WTC11 (cell line): Measurements from ENCODE around the gene LARGE1. TPM values are rescaled to one million over a fixed set of nuclear protein-coding genes. Genes with fewer than 3 reads are reported as not detected.

Experiments used
- ATAC-seq: fragments of 200-7000 bp; cut with Tn5 transposase; 2 replicates; pipeline ENCODE4 v1.10.0; 2021; ENCODE audit warnings: mild to moderate bottlenecking, moderate library complexity
- CTCF ChIA-PET: fragments of 300-600 bp; sonication (Branson Sonifier 250); formaldehyde crosslinking; loops from one replicate; lab custom pipeline; 2021; ENCODE audit warnings: antibody characterized with exemption; lab: Charles Lee
- POLR2A ChIA-PET: fragments of 350-600 bp; sonication (Branson Sonifier 250); formaldehyde crosslinking; loops from one replicate; lab custom pipeline; 2021; ENCODE audit warnings: antibody characterized with exemption; lab: Charles Lee
- DNase-seq: peaks from one replicate; pipeline ENCODE4 v3.0.0; 2021; ENCODE audit warnings: low spot score
- H3K27ac Mint-ChIP-seq: 2 replicates; pipeline ENCODE4 v1.8.0; 2021; ENCODE audit warnings: mixed read lengths
- H3K27me3 Mint-ChIP-seq: 2 replicates; pipeline ENCODE4 v1.8.0; 2021; ENCODE audit warnings: low read depth, mild to moderate bottlenecking, moderate library complexity, mixed read lengths
- H3K36me3 Mint-ChIP-seq: 2 replicates; pipeline ENCODE4 v1.8.0; 2021; ENCODE audit warnings: mixed read lengths
- H3K4me1 Mint-ChIP-seq: 2 replicates; pipeline ENCODE4 v1.8.0; 2022; ENCODE audit warnings: mixed read lengths
- H3K4me3 Mint-ChIP-seq: 2 replicates; pipeline ENCODE4 v1.8.0; 2021; ENCODE audit warnings: mild to moderate bottlenecking, moderate library complexity, mixed read lengths
- H3K9me3 Mint-ChIP-seq: 2 replicates; pipeline ENCODE4 v1.8.0; 2021; ENCODE audit warnings: mixed read lengths
- EMX1 ChIP-seq: fragments of 250-450 bp; sonication (Bioruptor Pico); IDR thresholded peaks from 2 replicates; pipeline ENCODE4 v1.8.0; 2021; ENCODE audit warnings: mild to moderate bottlenecking
- JAZF1 ChIP-seq: fragments of 250-450 bp; sonication (Bioruptor Pico); IDR thresholded peaks from 2 replicates; pipeline ENCODE4 v1.9.0; 2021; ENCODE audit warnings: moderate library complexity, mild to moderate bottlenecking, inconsistent platforms
- MYBL2 ChIP-seq: sonication (generic); formaldehyde crosslinking; IDR thresholded peaks from 2 replicates; pipeline ENCODE4 v1.8.1; 2023; ENCODE audit warnings: mild to moderate bottlenecking, moderate library complexity, missing genetic modification reagents
- NFE2L1 ChIP-seq: sonication (generic); formaldehyde crosslinking; IDR thresholded peaks from 2 replicates; pipeline ENCODE4 v1.8.1; 2023; ENCODE audit warnings: missing genetic modification reagents
- OVOL2 ChIP-seq: fragments of 250-450 bp; sonication (Bioruptor Pico); IDR thresholded peaks from 2 replicates; pipeline ENCODE4 v1.9.0; 2021; ENCODE audit warnings: mild to moderate bottlenecking, borderline replicate concordance
- ZNF138 ChIP-seq: sonication (generic); formaldehyde crosslinking; conservative IDR thresholded peaks from 2 replicates; pipeline ENCODE4 v1.8.1; 2022; ENCODE audit warnings: mild to moderate bottlenecking, moderate library complexity, missing genetic modification reagents
- ZNF232 ChIP-seq: sonication (generic); formaldehyde crosslinking; IDR thresholded peaks from 2 replicates; pipeline ENCODE4 v1.8.0; 2022; ENCODE audit warnings: mild to moderate bottlenecking, missing genetic modification reagents
- ZNF263 ChIP-seq: sonication (generic); formaldehyde crosslinking; IDR thresholded peaks from 2 replicates; pipeline ENCODE4 v1.8.1; 2022; ENCODE audit warnings: low read depth, mild to moderate bottlenecking, moderate library complexity, missing genetic modification reagents
- ZNF396 ChIP-seq: fragments of 250-450 bp; sonication (Bioruptor Pico); IDR thresholded peaks from 2 replicates; pipeline ENCODE4 v1.8.0; 2021; ENCODE audit warnings: mild to moderate bottlenecking, moderate library complexity, borderline replicate concordance
- ZNF423 ChIP-seq: fragments of 250-450 bp; sonication (Bioruptor Pico); IDR thresholded peaks from 2 replicates; pipeline ENCODE4 v2.1.2; 2022; ENCODE audit warnings: mild to moderate bottlenecking, moderate library complexity
- total RNA-seq: library from RNA; stranded (reverse); gene quantifications from 3 replicates; pipeline ENCODE4 v1.2.3, GENCODE V29; 2021
- TF ChIP-seq, protein P1 (sequence below): sonication (generic); formaldehyde crosslinking; conservative IDR thresholded peaks from 2 replicates; pipeline ENCODE4 v1.8.1; 2023; ENCODE audit warnings: mild to moderate bottlenecking, low read depth, missing genetic modification reagents, moderate library complexity
- TF ChIP-seq, protein P2 (sequence below): sonication (generic); formaldehyde crosslinking; IDR thresholded peaks from 2 replicates; pipeline ENCODE4 v1.8.1; 2023; ENCODE audit warnings: mild to moderate bottlenecking, missing genetic modification reagents
- TF ChIP-seq, protein P3 (sequence below): fragments of 250-450 bp; sonication (Bioruptor Pico); IDR thresholded peaks from 2 replicates; pipeline ENCODE4 v1.9.0; 2021; ENCODE audit warnings: mild to moderate bottlenecking
- TF ChIP-seq, protein P4 (sequence below): fragments of 250-450 bp; sonication (Bioruptor Pico); conservative IDR thresholded peaks from 2 replicates; pipeline ENCODE4 v1.9.0; 2021; ENCODE audit warnings: mild to moderate bottlenecking
- TF ChIP-seq, protein P5 (sequence below): sonication (generic); formaldehyde crosslinking; IDR thresholded peaks from 2 replicates; pipeline ENCODE4 v1.8.1; 2022; ENCODE audit warnings: missing genetic modification reagents, borderline replicate concordance
- TF ChIP-seq, protein P6 (sequence below): sonication (generic); formaldehyde crosslinking; IDR thresholded peaks from 2 replicates; pipeline ENCODE4 v1.8.0; 2022; ENCODE audit warnings: mild to moderate bottlenecking, missing genetic modification reagents

LARGE1 gene
- total RNA-seq, 1 experiment from 2014 or later: 72.6 TPM

DNA sequence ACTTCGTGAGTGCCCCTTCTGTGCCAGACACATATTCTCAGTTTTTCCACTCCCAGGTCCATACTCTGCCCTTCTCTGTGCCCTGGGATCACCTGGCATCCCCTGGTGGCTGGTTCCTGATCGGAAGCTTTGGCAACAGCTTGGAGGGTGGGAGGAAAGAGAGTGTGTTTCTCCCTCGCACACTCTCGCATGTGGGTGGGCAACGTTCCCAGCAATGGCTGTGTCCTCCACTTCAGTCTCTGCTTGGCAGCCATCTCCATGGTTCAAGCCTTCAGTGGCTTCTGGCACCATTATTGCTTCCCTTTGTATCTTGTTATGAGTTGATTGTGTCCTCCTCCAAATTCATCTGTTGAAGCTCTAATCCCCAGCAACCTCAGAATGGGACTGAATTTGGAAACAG, 519.4 kb downstream of the LARGE1 start (continued):
- TF ChIP-seq, protein P1, sequence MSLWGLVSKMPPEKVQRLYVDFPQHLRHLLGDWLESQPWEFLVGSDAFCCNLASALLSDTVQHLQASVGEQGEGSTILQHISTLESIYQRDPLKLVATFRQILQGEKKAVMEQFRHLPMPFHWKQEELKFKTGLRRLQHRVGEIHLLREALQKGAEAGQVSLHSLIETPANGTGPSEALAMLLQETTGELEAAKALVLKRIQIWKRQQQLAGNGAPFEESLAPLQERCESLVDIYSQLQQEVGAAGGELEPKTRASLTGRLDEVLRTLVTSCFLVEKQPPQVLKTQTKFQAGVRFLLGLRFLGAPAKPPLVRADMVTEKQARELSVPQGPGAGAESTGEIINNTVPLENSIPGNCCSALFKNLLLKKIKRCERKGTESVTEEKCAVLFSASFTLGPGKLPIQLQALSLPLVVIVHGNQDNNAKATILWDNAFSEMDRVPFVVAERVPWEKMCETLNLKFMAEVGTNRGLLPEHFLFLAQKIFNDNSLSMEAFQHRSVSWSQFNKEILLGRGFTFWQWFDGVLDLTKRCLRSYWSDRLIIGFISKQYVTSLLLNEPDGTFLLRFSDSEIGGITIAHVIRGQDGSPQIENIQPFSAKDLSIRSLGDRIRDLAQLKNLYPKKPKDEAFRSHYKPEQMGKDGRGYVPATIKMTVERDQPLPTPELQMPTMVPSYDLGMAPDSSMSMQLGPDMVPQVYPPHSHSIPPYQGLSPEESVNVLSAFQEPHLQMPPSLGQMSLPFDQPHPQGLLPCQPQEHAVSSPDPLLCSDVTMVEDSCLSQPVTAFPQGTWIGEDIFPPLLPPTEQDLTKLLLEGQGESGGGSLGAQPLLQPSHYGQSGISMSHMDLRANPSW (CRISPR knock-in tag): no peak
- TF ChIP-seq, protein P2, sequence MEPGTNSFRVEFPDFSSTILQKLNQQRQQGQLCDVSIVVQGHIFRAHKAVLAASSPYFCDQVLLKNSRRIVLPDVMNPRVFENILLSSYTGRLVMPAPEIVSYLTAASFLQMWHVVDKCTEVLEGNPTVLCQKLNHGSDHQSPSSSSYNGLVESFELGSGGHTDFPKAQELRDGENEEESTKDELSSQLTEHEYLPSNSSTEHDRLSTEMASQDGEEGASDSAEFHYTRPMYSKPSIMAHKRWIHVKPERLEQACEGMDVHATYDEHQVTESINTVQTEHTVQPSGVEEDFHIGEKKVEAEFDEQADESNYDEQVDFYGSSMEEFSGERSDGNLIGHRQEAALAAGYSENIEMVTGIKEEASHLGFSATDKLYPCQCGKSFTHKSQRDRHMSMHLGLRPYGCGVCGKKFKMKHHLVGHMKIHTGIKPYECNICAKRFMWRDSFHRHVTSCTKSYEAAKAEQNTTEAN (CRISPR knock-in tag): no peak
- TF ChIP-seq MYBL2 (CRISPR knock-in tag) (no peak), ZNF232 (CRISPR knock-in tag) (no peak)
- TF ChIP-seq, protein P3, sequence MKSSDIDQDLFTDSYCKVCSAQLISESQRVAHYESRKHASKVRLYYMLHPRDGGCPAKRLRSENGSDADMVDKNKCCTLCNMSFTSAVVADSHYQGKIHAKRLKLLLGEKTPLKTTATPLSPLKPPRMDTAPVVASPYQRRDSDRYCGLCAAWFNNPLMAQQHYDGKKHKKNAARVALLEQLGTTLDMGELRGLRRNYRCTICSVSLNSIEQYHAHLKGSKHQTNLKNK (CRISPR knock-in tag): no peak

DNA sequence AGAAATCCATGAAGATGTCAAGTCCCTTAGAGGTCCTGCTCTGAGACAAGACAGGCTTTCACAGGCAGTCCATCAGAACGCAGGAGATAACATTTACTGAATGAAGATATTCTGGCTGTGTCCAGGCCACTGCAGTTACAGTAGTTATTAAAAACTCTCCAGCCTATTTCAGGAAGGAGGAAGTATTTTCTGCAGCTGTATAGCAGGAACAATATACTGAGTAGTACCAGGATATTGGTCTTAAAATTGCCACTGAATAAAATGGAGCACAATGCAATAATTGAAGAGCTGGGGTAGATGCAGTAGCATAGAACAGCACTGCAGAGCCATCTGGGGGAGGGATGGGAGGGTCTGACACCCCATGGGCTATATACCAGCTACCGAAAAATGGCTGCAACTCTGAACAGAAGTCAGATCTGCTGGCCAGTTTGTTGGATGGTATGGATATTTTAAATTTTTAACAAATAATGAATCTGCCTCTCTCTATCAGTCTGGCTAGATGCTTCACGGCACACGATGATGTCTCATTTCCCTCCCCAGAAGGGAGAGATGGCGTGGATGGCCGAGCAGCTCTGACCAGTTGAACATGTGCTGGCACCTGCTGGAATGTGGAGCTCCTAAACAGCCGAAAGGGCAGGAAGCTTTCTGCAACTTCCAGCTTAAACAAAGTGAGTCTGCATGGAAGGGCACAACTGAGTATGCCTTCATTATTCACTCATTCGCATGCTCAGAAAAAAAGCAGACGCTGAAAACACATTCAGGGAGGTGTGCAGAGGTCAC, 520.0 kb downstream of the LARGE1 start:
- Mint-ChIP-seq H3K9me3 (0 out of 2 replicates have a peak, but pooled peaks cover 3% of the 10 kb centered on the region), H3K4me3 (no peak overlapping the region), H3K27me3 (no peaks in the 10 kb centered on the region), H3K4me1 (peaks cover 2% of the 10 kb centered on the region; the same call in 1 of the 2 replicates), H3K36me3 (no peaks in the 10 kb centered on the region), H3K27ac (no peak overlapping the region)
- CTCF ChIA-PET: interaction anchor here (0.7 kb wide), 1 partner anchor 67 kb away, joined by 3 read pairs; no protein-coding TSS in a partner anchor
- ATAC-seq (no peak), DNase-seq (no peak)
- POLR2A ChIA-PET: no interaction called here
- no peak for TF ChIP-seq JAZF1 (CRISPR knock-in tag)
- TF ChIP-seq, protein P4, sequence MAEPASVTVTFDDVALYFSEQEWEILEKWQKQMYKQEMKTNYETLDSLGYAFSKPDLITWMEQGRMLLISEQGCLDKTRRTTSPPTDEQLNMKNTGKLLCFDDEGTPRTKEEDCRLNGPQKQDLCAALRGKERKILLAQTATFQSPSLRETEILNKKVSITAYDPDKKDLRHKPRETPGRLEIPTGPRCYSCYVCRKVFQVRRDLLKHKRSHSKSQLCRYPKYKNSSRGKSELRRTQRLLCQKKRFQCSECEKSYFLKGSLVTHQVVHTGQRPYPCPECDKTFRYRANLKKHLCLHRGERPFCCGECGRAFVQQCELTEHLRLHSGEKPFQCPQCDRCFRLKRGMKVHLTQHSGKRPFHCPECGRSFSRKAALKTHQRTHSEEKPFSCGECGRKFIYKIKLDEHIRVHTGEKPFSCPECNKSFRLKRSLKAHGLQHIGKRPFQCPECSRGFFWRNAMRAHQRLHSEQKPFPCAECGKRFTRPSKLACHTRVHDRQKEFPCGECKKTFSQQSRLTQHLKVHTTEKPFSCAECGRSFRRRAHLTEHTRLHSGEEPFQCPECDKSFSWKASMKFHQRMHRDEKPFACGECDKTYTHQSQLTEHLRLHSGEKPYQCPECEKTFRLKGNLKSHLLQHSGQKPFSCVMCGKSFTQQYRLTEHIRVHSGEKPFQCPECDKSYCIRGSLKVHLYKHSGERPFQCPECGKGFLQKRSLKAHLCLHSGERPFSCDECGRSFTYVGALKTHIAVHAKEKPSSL (CRISPR knock-in tag): no peak
- TF ChIP-seq NFE2L1 (CRISPR knock-in tag): no peak
- TF ChIP-seq, protein P5, sequence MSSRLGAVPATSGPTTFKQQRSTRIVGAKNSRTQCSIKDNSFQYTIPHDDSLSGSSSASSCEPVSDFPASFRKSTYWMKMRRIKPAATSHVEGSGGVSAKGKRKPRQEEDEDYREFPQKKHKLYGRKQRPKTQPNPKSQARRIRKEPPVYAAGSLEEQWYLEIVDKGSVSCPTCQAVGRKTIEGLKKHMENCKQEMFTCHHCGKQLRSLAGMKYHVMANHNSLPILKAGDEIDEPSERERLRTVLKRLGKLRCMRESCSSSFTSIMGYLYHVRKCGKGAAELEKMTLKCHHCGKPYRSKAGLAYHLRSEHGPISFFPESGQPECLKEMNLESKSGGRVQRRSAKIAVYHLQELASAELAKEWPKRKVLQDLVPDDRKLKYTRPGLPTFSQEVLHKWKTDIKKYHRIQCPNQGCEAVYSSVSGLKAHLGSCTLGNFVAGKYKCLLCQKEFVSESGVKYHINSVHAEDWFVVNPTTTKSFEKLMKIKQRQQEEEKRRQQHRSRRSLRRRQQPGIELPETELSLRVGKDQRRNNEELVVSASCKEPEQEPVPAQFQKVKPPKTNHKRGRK (CRISPR knock-in tag): no peak
- TF ChIP-seq, protein P6, sequence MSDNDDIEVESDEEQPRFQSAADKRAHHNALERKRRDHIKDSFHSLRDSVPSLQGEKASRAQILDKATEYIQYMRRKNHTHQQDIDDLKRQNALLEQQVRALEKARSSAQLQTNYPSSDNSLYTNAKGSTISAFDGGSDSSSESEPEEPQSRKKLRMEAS (CRISPR knock-in tag): no peak
- TF ChIP-seq, protein P3 (CRISPR knock-in tag): no peak
- no peak for TF ChIP-seq OVOL2 (CRISPR knock-in tag)
- no peak for TF ChIP-seq ZNF263
- TF ChIP-seq EMX1: no peak
- TF ChIP-seq ZNF138 (CRISPR knock-in tag): no peak
- no peak for TF ChIP-seq ZNF396
- TF ChIP-seq ZNF423 (CRISPR knock-in tag): no peak
